ENCODE results near the gene XKR7. TPM values are rescaled to one million over a fixed set of nuclear protein-coding genes. Genes with fewer than 3 reads are reported as not detected.

The XKR7 gene
- total RNA-seq, 1 donor from 2014 or later: 12.6 TPM

- DNase-seq: no peak
Measured at GRCh38 chr20:32045999-32046398, 78.0 kb downstream of the XKR7 start.

- DNase-seq: no peak
Measured at GRCh38 chr20:32050324-32050841, 82.4 kb downstream of the XKR7 start.

GRCh38 chr20:32050851-32051556 lies 83.1 kb downstream of the XKR7 start:
- DNase-seq: no peak

- DNase-seq: no peak
Measured at GRCh38 chr20:32051720-32052089, 83.8 kb downstream of the XKR7 start.

- no peak for DNase-seq
Measured at GRCh38 chr20:32052090-32052777, 84.3 kb downstream of the XKR7 start, which contains the start of gene HCK. TSS of gene HCK (plus strand) at chr20:32052242.

GRCh38 chr20:32052778-32053362 lies 84.9 kb downstream of the XKR7 start:
- DNase-seq: no peak

Small RNA genes within 50 kb of the gene (small RNA-seq; reads per million reads assigned to genes)
- not detected for gene RNA5SP481
- not detected for gene RNA5SP482

Other genes starting within 250 kb of the XKR7 start
- gene BCL2L1, start 245.3 kb upstream of the XKR7 start, total RNA-seq: 42.6 TPM
- 5.8 TPM for gene TPX2, start 228.9 kb upstream of the XKR7 start, total RNA-seq
- gene MYLK2, start 148.8 kb upstream of the XKR7 start, total RNA-seq: 0.78 TPM
- gene FOXS1, start 122.5 kb upstream of the XKR7 start, total RNA-seq: 0.78 TPM
- 3.0 TPM for gene DUSP15, start 97.6 kb upstream of the XKR7 start, total RNA-seq
- 1.7 TPM for gene TTLL9, start 97.5 kb upstream of the XKR7 start, total RNA-seq
- gene PDRG1, start 16.1 kb upstream of the XKR7 start, total RNA-seq: 4.1 TPM
- 2.0 TPM for gene CCM2L, start 42.3 kb downstream of the XKR7 start, total RNA-seq
- gene HCK, start 84.1 kb downstream of the XKR7 start, total RNA-seq: 3.3 TPM
- 15.1 TPM for gene TM9SF4, start 141.6 kb downstream of the XKR7 start, total RNA-seq
- 1.2 TPM for gene PLAGL2, start 239.6 kb downstream of the XKR7 start, total RNA-seq
- gene POFUT1, start 239.7 kb downstream of the XKR7 start, total RNA-seq: 18.1 TPM